ENCODE data around the gene PRPSAP2. TPM values are rescaled to one million over a fixed set of nuclear protein-coding genes. Genes with fewer than 3 reads are reported as not detected.
A peak's percentile ranks its signal among the peaks of the same experiment; 100 is the strongest.

PRPSAP2 gene
- total RNA-seq, 1 donor from 2014 or later = 50.6 TPM

GRCh38 chr17:18947866-18948265 lies 89.9 kb downstream of the PRPSAP2 start:
- Histone ChIP-seq H3K9me3 (ENCODE audit: insufficient read depth, low read depth, low read length) (no peaks in the 10 kb centered on the region), H3K27ac (ENCODE audit: low read depth, low read length) (no peak overlapping the region), H3K4me1 (ENCODE audit: insufficient read depth, low read length) (no peaks in the 10 kb centered on the region), H3K36me3 (ENCODE audit: insufficient read depth, low read length) (no peaks in the 10 kb centered on the region), H3K4me2 (ENCODE audit: low read length) (no peak overlapping the region), H3K27me3 (ENCODE audit: insufficient read depth, low read length) (peaks cover 26% of the 10 kb centered on the region), H4K20me1 (ENCODE audit: insufficient read depth, low read length) (no peaks in the 10 kb centered on the region), H3K9ac (ENCODE audit: low read length) (no peak overlapping the region), H3K79me2 (ENCODE audit: insufficient read depth, low read length) (no peaks in the 10 kb centered on the region), H2AFZ (ENCODE audit: low read depth, low read length) (no peak overlapping the region), H3K4me3 (ENCODE audit: insufficient read depth, low read depth, low read length) (no peak overlapping the region)
- Mint-ChIP-seq H3K4me3 (ENCODE audit: unreplicated experiment) (peak overlapping the region; percentile 57), H3K27ac (ENCODE audit: unreplicated experiment) (no peak overlapping the region), H3K36me3 (ENCODE audit: low read depth, unreplicated experiment) (no peaks in the 10 kb centered on the region), H3K27me3 (ENCODE audit: low read depth, unreplicated experiment) (peaks cover 30% of the 10 kb centered on the region), H3K9me3 (ENCODE audit: unreplicated experiment) (peaks cover 1% of the 10 kb centered on the region), H3K4me1 (ENCODE audit: low read depth, unreplicated experiment) (peaks cover 3% of the 10 kb centered on the region)
- no peak for DNase-seq (ENCODE audit: low read depth)
- FAIRE-seq = no peak
- TF ChIP-seq EZH2 (IDR thresholded peaks at IDR 0.05; ENCODE audit: insufficient read depth, low read length) = no peak
- TF ChIP-seq, protein P1, sequence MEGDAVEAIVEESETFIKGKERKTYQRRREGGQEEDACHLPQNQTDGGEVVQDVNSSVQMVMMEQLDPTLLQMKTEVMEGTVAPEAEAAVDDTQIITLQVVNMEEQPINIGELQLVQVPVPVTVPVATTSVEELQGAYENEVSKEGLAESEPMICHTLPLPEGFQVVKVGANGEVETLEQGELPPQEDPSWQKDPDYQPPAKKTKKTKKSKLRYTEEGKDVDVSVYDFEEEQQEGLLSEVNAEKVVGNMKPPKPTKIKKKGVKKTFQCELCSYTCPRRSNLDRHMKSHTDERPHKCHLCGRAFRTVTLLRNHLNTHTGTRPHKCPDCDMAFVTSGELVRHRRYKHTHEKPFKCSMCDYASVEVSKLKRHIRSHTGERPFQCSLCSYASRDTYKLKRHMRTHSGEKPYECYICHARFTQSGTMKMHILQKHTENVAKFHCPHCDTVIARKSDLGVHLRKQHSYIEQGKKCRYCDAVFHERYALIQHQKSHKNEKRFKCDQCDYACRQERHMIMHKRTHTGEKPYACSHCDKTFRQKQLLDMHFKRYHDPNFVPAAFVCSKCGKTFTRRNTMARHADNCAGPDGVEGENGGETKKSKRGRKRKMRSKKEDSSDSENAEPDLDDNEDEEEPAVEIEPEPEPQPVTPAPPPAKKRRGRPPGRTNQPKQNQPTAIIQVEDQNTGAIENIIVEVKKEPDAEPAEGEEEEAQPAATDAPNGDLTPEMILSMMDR (IDR thresholded peaks at IDR 0.05; ENCODE audit: insufficient read depth, low read depth, low read length) = no peak

DNA sequence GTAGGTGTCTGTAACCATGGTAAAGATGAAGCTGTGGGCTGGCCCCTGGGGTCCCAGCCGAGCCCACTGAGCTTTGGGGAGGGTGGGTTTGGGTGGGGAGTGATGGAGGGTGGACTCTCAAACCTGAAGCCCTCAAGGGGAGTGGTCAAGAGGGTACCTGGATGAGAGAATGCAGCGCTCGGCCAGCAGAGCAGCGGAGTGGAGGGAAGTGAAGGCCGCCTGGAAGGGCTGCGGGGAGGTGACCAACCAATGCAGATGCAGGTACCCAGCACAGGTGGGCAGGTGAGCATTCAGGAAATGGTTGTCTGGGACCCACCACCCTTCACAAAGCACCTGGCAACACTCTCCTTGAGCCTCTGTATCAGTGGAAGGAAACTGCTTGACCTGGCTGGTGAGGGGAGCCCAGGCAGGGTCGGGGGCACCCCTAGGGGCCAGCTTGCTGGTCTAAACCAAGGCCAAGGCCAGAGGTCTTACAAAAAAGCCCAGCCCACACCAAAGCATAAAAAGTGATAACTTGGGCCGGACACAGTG lies 90.6 kb downstream of the PRPSAP2 start:
- peaks cover 33% of the 10 kb centered on the region for H3K27me3 Mint-ChIP-seq (ENCODE audit: low read depth, unreplicated experiment)
- H3K27me3 ChIP-seq (ENCODE audit: insufficient read depth, low read length) = peaks cover 26% of the 10 kb centered on the region
- H3K9ac ChIP-seq (ENCODE audit: low read length) = no peak overlapping the region
- FAIRE-seq = no peak
- no peaks in the 10 kb centered on the region for H3K79me2 ChIP-seq (ENCODE audit: insufficient read depth, low read length)
- H3K4me1 Mint-ChIP-seq (ENCODE audit: low read depth, unreplicated experiment) = peaks cover 3% of the 10 kb centered on the region
- no peaks in the 10 kb centered on the region for H3K4me1 ChIP-seq (ENCODE audit: insufficient read depth, low read length)
- no peaks in the 10 kb centered on the region for H3K36me3 ChIP-seq (ENCODE audit: insufficient read depth, low read length)
- H2AFZ ChIP-seq (ENCODE audit: low read depth, low read length) = no peak overlapping the region
- H3K4me3 ChIP-seq (ENCODE audit: insufficient read depth, low read depth, low read length) = no peak overlapping the region
- no peaks in the 10 kb centered on the region for H3K9me3 ChIP-seq (ENCODE audit: insufficient read depth, low read depth, low read length)
- H3K4me3 Mint-ChIP-seq (ENCODE audit: unreplicated experiment) = no peak overlapping the region
- no peak overlapping the region for H3K4me2 ChIP-seq (ENCODE audit: low read length)
- peaks cover 1% of the 10 kb centered on the region for H3K9me3 Mint-ChIP-seq (ENCODE audit: unreplicated experiment)
- H3K27ac Mint-ChIP-seq (ENCODE audit: unreplicated experiment) = no peak overlapping the region
- no peak for DNase-seq (ENCODE audit: low read depth)
- H4K20me1 ChIP-seq (ENCODE audit: insufficient read depth, low read length) = no peaks in the 10 kb centered on the region
- TF ChIP-seq, protein P1 (IDR thresholded peaks at IDR 0.05; ENCODE audit: insufficient read depth, low read depth, low read length) = no peak
- no peak for TF ChIP-seq EZH2 (IDR thresholded peaks at IDR 0.05; ENCODE audit: insufficient read depth, low read length)
- no peaks in the 10 kb centered on the region for H3K36me3 Mint-ChIP-seq (ENCODE audit: low read depth, unreplicated experiment)
- H3K27ac ChIP-seq (ENCODE audit: low read depth, low read length) = no peak overlapping the region

GRCh38 chr17:18949566-18949965 lies 91.6 kb downstream of the PRPSAP2 start:
- Histone ChIP-seq H4K20me1 (ENCODE audit: insufficient read depth, low read length) (no peaks in the 10 kb centered on the region), H3K9me3 (ENCODE audit: insufficient read depth, low read depth, low read length) (no peaks in the 10 kb centered on the region), H3K36me3 (ENCODE audit: insufficient read depth, low read length) (no peaks in the 10 kb centered on the region), H3K27ac (ENCODE audit: low read depth, low read length) (no peak overlapping the region), H3K4me3 (ENCODE audit: insufficient read depth, low read depth, low read length) (no peak overlapping the region), H3K4me2 (ENCODE audit: low read length) (no peak overlapping the region), H2AFZ (ENCODE audit: low read depth, low read length) (no peak overlapping the region), H3K4me1 (ENCODE audit: insufficient read depth, low read length) (no peaks in the 10 kb centered on the region), H3K27me3 (ENCODE audit: insufficient read depth, low read length) (peaks cover 22% of the 10 kb centered on the region), H3K79me2 (ENCODE audit: insufficient read depth, low read length) (no peaks in the 10 kb centered on the region), H3K9ac (ENCODE audit: low read length) (no peak overlapping the region)
- Mint-ChIP-seq H3K4me3 (ENCODE audit: unreplicated experiment) (no peak overlapping the region), H3K27ac (ENCODE audit: unreplicated experiment) (no peak overlapping the region), H3K36me3 (ENCODE audit: low read depth, unreplicated experiment) (no peaks in the 10 kb centered on the region), H3K27me3 (ENCODE audit: low read depth, unreplicated experiment) (peaks cover 38% of the 10 kb centered on the region), H3K9me3 (ENCODE audit: unreplicated experiment) (peaks cover 1% of the 10 kb centered on the region), H3K4me1 (ENCODE audit: low read depth, unreplicated experiment) (peaks cover 3% of the 10 kb centered on the region)
- no peak for DNase-seq (ENCODE audit: low read depth)
- no peak for FAIRE-seq
- TF ChIP-seq, protein P1 (IDR thresholded peaks at IDR 0.05; ENCODE audit: insufficient read depth, low read depth, low read length) = no peak
- TF ChIP-seq EZH2 (IDR thresholded peaks at IDR 0.05; ENCODE audit: insufficient read depth, low read length) = no peak
